Measurements from ENCODE around the gene PRXL2C.
A peak's percentile ranks its signal among the peaks of the same experiment; 100 is the strongest.
"Not testable (repeated sequence)": the region's sequence is repeated elsewhere in the genome, so short reads cannot be mapped to it uniquely, and the experiment has no call there.

PRXL2C gene, protein sequence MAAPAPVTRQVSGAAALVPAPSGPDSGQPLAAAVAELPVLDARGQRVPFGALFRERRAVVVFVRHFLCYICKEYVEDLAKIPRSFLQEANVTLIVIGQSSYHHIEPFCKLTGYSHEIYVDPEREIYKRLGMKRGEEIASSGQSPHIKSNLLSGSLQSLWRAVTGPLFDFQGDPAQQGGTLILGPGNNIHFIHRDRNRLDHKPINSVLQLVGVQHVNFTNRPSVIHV

DNA sequence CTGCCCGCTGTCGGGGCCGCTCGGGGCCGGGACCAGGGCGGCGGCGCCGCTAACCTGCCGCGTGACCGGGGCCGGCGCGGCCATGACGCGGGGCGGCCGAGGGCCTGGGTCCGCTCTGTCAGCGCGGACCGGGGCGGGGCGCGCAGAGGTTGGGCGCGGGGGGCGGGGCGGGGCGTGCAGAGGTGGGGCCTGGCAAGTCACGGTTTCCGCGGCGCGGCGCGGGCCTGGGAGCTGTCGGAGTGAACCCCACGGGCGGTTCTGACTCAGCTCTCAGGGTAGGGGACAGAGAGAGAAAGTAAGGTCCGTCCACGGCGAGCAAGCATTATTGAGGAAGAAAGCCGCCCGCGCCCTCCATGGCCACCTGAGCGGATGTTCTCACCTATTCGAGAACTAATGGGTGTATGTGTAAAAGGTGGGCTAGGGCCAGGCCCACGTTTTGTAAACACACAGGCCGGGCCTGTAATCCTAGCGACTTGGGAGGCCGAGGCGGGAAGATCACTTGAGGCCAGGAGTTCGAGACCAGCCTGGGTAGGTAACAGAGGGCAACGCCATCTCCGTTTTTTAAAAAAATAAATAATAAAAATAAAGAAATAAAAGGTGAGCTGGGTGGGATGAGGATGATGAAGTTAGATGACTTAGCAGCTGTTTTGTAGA is at the start of gene PRXL2C:
Gene PRXL2C, minus strand, starts transcription at position 120 of the 654 bp plus-strand sequence. Its CDS starts 36 bp downstream, at position 84.
- DNase-seq (ENCODE audit: low read depth in 1 of 2, low spot score in 1 of 2) = peak; percentile 31 to 63
- in situ Hi-C loops (cut with HindIII; ENCODE audit: low pct_unique_long_range_greater_than_20kb, low sequenced_read_pairs) = no loop called here
- TF ChIP-seq JUND (IDR thresholded peaks at IDR 0.05; ENCODE audit: low read depth) = no peak

DNA sequence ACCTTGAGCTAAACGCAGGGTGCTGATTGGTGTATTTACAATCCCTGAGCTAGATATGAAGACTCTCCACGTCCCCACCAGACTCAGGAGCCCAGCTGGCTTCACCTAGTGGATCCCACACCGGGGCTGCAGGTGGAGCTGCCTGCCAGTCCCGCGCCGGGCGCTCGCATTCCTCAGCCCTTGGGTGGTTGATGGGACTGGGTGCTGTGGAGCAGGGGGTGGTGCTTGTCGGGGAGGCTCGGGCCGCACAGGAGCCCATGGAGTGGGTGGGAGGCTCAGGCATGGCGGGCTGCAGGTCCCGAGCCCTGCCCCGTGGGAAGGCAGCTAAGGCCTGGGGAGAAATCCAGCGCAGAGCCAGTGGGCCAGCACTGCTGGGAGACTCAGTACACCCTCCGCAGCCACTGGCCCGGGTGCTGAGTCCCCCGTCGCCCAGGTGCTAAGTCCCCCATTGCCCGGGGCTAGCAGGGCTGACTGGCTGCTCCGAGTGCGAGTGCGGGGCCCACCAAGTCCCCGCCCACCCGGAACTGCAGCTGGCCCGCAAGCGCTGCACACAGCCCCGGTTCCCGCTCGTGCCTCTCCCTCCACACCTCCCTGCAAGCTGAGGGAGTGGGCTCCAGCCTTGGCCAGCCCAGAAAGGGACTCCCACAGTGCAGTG is 45.7 kb upstream of the PRXL2C start:
- in situ Hi-C loops (cut with HindIII; ENCODE audit: low pct_unique_long_range_greater_than_20kb, low sequenced_read_pairs); DNase-seq (ENCODE audit: low read depth in 1 of 2, low spot score in 1 of 2): not testable (repeated sequence)

DNA sequence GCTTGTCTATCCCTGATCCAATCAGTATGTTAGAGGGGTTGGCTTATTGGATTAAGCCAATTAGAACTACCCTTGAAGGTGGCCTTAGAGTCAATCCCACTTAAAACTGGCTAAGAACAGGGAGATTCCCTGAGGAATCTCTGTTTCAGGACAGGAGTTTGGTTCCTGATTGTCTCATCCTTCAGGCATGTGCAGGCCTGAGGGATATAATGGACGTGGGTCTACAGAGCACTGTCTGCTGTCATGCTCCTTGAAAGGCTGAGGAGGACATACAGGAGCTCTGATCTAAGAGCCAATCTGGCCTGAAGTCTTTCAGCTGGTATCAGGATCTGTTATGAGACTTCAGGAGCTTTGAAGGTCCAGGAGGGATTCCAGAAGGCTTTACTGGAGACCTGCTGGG is 36.2 kb upstream of the PRXL2C start:
- no peak for DNase-seq (ENCODE audit: low read depth in 1 of 2, low spot score in 1 of 2)

DNA sequence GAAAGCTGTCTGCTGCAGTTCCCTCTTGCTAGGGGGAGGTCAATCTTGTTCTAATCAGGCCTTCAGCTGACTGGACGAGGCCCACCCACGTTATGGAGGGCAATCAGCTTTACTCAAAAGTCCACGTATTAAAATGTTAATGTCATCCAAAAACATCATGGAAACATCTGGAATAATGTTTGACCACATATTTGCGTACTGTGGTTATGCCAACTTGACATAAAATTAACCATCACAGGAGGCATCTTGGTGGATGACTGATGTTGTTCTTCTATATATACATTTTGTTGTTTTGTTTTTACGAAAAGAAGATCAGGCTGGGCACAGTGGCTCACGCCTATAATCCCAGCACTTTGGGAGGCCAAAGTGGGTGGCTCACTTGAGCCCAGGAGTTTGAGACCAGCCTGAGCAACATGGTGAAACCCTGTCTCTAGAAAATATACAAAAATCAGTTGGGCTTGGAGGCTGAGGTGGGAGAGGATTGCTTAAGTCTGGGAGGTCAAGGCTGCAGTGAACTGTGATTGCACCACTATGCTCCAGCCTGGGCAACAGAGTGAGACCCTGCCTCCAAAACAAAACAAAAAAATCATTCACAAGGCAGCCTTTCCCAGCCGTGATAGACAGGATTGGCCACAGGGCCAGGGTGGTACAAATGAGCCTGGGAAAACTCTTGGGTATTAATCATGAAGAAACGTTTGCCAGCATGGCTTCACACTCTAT is 33.8 kb upstream of the PRXL2C start:
- in situ Hi-C loops (cut with HindIII; ENCODE audit: low pct_unique_long_range_greater_than_20kb, low sequenced_read_pairs) = no loop called here
- TF ChIP-seq JUND (IDR thresholded peaks at IDR 0.05; ENCODE audit: low read depth) = no peak

More for the DNA sequence above, 36.2 kb upstream of the PRXL2C start:
- in situ Hi-C loops (cut with HindIII; ENCODE audit: low pct_unique_long_range_greater_than_20kb, low sequenced_read_pairs) = no loop called here
- TF ChIP-seq JUND (IDR thresholded peaks at IDR 0.05; ENCODE audit: low read depth) = no peak

DNA sequence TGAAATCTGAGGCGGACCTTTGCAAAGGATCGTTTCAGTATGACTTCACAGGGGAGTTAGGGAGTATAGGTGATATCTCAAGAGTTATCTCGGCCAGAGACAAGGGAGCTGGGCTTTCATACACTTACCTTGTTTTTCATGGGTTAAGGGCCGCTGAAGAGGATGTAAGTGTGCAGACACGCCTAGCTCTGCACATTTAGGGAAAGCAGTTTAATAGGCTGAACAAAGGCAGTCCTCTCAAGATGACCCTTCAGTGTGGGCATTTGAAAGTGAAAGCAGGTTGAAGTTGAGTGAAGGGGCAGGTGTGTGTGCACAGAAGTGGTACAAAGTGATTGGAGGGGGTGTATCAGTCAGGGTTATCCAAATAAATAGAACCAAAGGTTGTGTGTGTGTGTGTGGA is 33.1 kb upstream of the PRXL2C start:
- no peak for TF ChIP-seq JUND (IDR thresholded peaks at IDR 0.05; ENCODE audit: low read depth)
- no peak for DNase-seq (ENCODE audit: low read depth in 1 of 2, low spot score in 1 of 2)
- in situ Hi-C loops (cut with HindIII; ENCODE audit: low pct_unique_long_range_greater_than_20kb, low sequenced_read_pairs) = no loop called here

More for the DNA sequence above, 33.8 kb upstream of the PRXL2C start:
- no peak for DNase-seq (ENCODE audit: low read depth in 1 of 2, low spot score in 1 of 2)

DNA sequence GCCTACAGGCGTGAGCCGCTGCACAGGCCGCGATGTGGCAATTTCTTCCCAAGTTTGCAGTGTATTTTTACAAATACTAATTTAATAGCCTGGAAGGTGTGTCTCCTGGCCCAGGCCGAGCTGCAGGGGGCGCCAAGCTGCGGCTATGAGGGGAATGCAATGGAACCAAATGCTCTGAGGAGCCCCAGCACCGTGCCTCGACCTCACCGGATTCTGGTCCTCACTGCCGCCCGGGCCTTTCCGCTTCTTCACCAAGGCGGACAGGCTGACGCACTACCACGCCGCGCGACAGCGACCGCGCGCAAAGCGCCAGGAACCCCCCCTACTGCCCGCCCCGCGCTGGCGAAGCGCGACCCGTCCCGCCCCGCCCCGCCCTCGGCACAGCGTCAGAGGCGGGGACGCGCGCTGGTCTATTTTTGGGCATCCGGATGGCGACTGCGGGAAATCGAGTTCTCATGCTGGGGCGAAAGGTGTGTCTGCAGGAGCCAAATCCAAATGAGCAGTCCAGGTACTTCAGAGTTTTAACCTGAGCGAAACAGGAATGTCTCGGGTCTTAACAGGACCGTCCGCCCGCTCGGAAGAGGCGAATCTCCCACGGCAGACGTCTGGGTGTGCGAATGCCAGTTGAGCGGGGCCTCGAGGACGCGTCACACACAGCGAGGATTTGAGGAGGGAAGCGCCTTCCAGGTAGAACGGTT is 31.7 kb upstream of the PRXL2C start:
- in situ Hi-C loops (cut with HindIII; ENCODE audit: low pct_unique_long_range_greater_than_20kb, low sequenced_read_pairs) = no loop called here
- peak; percentile 46 to 90 for DNase-seq (ENCODE audit: low read depth in 1 of 2, low spot score in 1 of 2)
- no peak for TF ChIP-seq JUND (IDR thresholded peaks at IDR 0.05; ENCODE audit: low read depth)

DNA sequence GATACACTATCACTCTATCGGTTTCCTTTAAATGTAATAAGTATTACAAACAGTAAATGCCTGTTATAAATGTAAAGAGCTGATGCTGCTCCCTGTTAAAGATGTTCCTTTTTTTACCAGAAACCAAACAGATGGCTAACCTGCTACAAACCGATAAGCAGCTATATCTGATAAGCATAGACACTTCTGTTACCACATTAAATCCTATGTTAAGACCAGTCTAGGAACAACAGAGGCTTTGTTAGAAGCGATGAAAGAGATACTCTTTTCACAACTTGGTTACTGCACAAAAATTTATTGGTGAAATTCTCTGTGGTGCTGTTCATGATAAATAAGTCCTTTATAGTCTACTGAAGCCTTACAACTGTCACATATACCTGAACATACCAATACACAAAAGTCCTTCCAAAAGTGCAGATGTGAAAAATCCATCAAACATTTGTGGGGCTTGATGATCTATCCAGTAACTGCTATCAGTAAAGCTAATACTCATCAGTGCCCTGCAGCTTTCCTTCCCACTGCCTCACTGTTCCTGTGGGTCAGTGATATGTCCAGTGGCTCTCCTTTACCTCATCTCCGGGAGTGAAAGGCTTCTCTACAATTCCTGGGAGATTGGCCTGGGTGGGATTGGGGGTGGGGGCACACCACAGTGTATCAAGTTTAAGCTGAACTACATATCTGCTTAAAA is 25.8 kb upstream of the PRXL2C start:
- in situ Hi-C loops (cut with HindIII; ENCODE audit: low pct_unique_long_range_greater_than_20kb, low sequenced_read_pairs) = no loop called here
- TF ChIP-seq JUND (IDR thresholded peaks at IDR 0.05; ENCODE audit: low read depth) = no peak
- no peak for DNase-seq (ENCODE audit: low read depth in 1 of 2, low spot score in 1 of 2)

DNA sequence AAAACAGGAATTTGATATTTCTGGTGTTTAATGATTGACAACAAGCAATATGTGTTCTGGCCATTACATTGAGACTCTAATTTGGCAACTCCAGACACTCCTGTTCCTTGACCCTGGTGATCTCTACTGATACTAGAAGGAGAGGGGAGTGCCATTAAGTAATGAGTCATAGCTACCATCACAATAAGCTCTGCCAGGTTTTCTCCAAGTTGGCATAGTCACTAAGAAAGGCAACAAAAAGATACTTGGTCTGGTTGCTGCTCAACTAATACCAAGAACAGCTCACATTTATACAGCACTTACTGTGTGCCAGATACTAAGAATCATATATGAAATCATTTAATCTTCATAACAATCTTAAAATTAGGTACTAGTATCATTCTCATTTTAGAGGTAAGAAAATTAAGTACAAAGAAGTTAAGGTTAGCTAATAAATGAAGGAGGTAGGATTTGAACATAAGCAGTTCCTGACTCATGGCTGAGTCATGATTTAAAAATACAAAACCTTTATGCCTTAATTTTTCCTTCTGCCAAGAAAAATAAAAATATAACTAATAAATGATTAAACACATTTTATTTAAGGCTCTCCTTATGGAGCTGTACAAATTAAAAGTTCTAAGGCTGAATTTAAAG is 19.9 kb upstream of the PRXL2C start:
- in situ Hi-C loops (cut with HindIII; ENCODE audit: low pct_unique_long_range_greater_than_20kb, low sequenced_read_pairs) = no loop called here
- no peak for TF ChIP-seq JUND (IDR thresholded peaks at IDR 0.05; ENCODE audit: low read depth)
- no peak for DNase-seq (ENCODE audit: low read depth in 1 of 2, low spot score in 1 of 2)

DNA sequence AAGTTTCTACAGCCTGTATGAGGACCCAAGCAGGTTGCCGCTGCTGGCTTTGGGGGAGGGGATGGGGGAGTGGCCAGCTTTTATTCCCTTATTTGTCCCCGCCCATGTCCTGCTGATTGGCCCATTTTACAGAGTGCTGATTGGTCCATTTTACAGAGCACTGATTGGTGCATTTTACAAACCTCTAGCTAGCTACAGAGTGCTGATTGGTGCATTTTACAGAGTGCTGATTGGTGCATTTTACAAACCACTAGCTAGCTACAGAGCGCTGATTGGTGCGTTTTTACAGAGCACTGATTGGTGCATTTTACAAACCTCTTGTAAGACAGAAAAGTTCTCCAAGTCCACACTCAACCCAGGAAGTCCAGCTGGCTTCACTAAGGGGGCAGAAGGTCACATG is 18.7 kb upstream of the PRXL2C start:
- DNase-seq (ENCODE audit: low read depth in 1 of 2, low spot score in 1 of 2); in situ Hi-C loops (cut with HindIII; ENCODE audit: low pct_unique_long_range_greater_than_20kb, low sequenced_read_pairs): not testable (repeated sequence)

DNA sequence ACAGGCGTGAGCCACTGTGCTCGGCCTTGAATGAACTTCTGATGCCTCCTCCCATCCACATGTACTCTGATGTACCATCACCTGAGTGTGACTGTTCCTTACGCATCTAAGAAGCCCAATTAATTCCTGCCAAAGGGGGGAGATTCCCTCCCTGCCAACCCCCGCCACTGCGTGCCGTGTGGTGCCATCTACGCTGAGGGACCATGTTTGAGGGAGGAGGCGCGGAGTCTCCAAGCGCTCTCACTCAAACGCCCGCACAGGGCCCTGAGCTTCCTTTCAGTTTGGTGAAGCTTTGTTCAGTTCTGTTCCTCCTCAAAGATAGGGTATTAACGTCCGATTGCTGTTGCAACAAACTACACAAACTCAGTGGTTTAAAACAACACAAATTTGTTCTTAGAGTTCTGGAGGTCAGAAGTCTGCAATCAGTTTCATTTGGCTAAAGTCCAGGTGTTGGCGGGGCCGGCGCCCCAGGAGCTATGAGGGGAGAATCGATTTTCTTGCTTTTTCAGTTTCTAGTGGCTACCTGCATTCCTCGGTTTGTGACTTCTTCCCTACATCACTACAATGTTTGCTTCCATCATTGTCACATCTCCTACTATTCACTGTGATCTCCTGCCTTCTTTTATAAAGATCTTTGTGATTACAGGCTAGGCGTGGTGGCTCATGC is 13.9 kb upstream of the PRXL2C start:
- in situ Hi-C loops (cut with HindIII; ENCODE audit: low pct_unique_long_range_greater_than_20kb, low sequenced_read_pairs) = no loop called here
- no peak for TF ChIP-seq JUND (IDR thresholded peaks at IDR 0.05; ENCODE audit: low read depth)
- DNase-seq (ENCODE audit: low read depth in 1 of 2, low spot score in 1 of 2) = no peak

DNA sequence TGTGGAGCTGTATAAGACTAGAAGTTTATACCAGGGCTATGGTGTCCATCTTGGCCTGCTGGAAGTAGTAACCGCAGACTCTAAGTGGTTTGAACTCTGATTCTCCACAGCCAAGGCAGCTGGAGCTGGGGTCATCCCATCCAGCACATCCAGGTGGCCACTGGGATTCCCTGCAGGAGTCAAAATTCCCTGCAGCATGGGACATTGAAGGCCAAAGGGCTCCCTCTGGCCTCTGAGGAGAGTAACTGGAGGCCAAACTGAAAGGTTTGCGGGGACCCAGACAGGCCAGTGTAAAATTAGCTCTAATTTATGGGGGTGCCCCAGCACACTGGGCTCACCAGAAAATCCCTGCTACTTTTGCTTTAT is 12.2 kb upstream of the PRXL2C start:
- no peak for TF ChIP-seq JUND (IDR thresholded peaks at IDR 0.05; ENCODE audit: low read depth)
- in situ Hi-C loops (cut with HindIII; ENCODE audit: low pct_unique_long_range_greater_than_20kb, low sequenced_read_pairs) = no loop called here
- no peak for DNase-seq (ENCODE audit: low read depth in 1 of 2, low spot score in 1 of 2)

DNA sequence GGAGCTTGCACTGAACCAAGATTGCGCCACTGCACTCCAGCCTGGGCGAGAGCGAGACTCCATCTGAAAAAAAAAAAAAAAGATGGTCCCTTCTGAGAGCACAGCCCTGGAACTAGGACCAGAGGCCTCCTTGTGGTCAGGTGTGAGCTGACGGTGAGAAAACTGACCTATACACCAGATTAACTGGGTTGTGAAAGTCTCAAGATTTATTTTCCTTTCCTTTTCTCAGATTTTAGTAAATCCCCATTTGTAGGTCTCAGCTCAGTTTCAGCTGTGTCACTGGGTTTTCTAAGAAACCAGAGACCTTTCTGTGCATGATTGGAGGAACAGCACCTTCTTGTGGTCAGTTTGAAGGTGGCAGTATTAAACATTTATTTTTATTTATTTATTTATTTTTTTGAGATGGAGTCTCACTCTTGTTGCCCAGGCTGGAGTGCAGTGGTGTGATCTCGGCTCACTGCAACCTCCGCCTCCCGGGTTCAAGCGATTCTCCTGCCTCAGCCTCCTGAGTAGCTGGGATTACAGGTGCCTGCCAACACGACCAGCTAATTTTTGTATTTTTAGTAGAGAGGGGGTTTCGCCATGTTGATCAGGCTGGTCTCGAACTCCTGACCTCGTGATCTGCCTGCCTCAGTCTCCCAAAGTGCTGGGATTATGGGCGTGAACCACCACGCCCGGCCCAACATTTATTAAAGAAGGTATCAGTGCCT is 11.7 kb upstream of the PRXL2C start:
- peak; percentile 7 to 65 for DNase-seq (ENCODE audit: low read depth in 1 of 2, low spot score in 1 of 2)
- in situ Hi-C loops (cut with HindIII; ENCODE audit: low pct_unique_long_range_greater_than_20kb, low sequenced_read_pairs) = not testable (repeated sequence)
